KOPT-K1 (cell line): ENCODE results near the gene RECQL5.
A peak's percentile ranks its signal among the peaks of the same experiment; 100 is the strongest.

ENCODE experiments used
- H3K27ac ChIP-seq: fragments of 200-600 bp; sonication (generic); 2 replicates; pipeline ENCODE4 v1.5.1; 2016; ENCODE audit warnings: antibody characterized with exemption, mild to moderate bottlenecking, low read depth, low read length; ENCODE audit not compliant: poor library complexity, severe bottlenecking
- H3K36me3 ChIP-seq: fragments of 200-600 bp; sonication (generic); 2 replicates; pipeline ENCODE4 v1.5.1; 2017; ENCODE audit warnings: antibody characterized with exemption, mild to moderate bottlenecking, low read length, moderate library complexity; ENCODE audit not compliant: insufficient read depth
- H3K9me3 ChIP-seq: fragments of 200-600 bp; sonication (generic); 2 replicates; pipeline ENCODE4 v1.5.1; 2017; ENCODE audit warnings: antibody characterized with exemption, low read length, mild to moderate bottlenecking; ENCODE audit not compliant: insufficient read depth, poor library complexity, severe bottlenecking

RECQL5 gene

DNA sequence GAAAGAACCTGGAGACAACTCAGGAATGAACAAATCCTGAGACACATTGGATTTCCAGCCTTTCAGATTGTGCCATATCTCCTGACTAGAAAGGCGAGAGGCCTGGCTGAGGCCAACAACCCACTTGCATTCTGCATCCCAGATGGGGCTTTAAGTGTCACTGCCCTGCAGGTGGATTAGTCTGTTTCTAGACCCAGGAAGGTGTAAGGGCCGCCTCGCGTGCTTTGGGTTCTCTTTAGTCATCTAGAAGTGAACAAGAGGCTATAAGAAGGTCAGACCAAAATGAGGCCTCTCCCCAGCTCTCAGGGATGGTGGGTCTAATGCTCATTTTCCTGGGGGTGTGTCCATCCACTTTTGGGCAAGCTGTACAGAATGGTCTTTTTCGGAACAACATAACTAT lies 5.1 kb upstream of the RECQL5 start:
- Histone ChIP-seq H3K27ac (no peak overlapping the region), H3K9me3 (no peaks in the 10 kb centered on the region), H3K36me3 (peaks cover 78% of the 10 kb centered on the region)

DNA sequence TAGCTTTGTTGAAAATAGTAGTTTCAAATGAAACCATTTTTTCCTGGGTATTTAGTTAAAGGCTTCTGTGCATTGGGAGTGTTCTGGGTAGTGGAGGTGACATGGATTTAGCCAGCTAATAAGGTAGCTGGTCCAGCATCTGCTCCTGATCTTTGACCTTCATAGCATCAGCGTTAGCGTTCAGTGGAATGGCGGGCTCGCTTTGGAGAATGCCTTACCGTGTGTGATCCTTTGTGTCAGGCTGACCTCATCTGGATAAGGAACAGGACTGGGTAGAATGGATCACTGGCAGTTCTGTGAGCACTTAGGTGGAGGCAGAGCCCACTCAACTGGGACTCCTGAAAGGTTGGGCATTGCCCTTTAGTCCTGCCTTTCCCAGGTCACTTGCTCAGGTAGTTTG lies 3.9 kb upstream of the RECQL5 start:
- H3K27ac ChIP-seq, result no peak overlapping the region
- H3K36me3 ChIP-seq, result peaks cover 68% of the 10 kb centered on the region
- H3K9me3 ChIP-seq, result no peaks in the 10 kb centered on the region

DNA sequence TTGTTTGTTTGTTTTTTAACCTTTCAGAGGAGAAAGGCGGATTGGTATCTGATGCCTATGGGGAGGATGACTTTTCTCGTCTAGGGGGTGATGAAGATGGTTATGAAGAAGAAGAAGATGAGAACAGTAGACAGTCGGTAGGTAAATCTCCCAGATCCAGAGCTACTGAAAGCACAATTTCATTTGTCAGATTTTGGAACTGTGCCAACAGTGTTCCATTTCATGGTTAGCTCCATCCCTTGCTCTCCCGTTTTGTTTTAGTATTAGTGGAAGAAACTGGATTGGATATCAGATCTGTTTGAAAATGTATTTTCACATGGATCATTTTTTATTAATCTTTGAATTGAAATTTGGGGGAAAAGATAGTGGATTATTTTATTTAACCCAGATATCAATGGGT lies 1.5 kb upstream of the RECQL5 start:
- Histone ChIP-seq H3K9me3 (no peaks in the 10 kb centered on the region), H3K36me3 (peaks cover 58% of the 10 kb centered on the region), H3K27ac (no peak overlapping the region)

DNA sequence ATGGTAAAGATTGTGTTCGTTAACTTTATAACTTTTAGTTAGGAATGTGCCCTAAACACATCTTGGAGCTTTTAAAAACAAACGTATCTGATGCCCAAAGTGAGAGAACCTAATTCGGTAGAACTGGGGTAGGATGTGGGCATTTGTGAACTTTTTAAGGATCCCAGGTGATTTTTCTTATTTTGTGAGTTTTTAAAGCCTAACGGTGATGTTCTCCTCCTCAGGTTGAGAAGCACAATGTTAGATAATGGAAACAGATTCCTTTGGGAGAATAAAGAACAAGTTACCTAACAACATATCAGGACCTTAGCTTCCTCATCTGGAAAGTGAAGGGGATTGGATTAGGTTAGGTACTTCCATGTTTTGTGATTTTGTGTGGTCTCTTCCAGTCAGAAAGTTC lies 871 bp upstream of the RECQL5 start:
- Histone ChIP-seq H3K9me3 (no peaks in the 10 kb centered on the region), H3K27ac (peak overlapping the region; percentile 73), H3K36me3 (peaks cover 54% of the 10 kb centered on the region)

DNA sequence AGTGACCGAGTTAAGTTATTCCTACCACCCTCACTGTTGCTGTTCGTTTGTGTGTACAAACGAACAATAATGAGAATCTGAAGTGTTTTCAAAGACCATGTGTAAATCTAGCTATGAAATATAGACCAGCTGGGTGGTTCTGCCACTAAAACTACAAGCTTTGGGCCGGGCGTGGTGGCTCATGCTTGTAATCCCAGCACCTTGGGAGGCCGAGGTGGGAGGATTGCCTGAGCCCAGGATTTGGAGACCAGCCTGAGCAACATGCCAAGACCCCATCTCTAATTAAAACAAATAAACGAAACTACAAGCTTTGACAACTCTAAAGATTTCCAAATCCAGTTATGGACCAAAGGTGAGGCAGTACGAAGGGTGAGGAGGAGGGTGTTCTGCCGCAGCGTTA lies 973 bp downstream of the RECQL5 start:
- Histone ChIP-seq H3K36me3 (peaks cover 54% of the 10 kb centered on the region), H3K27ac (peak overlapping the region; percentile 73), H3K9me3 (no peaks in the 10 kb centered on the region)

DNA sequence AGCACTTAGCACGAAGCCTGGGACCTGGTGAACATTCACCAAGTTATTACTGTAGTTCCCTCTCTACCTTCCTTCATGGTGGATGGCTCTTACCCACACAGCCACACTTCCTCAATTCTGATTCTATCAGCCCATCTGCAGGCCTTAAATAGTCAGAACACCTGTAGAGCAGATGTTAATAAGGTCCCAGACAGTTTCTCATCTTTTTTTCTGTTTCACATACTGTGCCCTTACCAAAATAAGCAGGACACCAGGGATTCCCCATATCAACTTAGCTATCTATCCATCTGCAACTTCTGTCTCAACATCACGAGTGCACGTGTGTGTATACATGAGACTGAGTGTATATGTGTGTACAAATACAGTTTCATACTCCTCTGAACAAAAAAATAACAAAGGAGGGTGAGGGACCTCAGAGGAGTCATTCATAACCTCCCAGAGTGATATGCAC lies 2.8 kb downstream of the RECQL5 start:
- Histone ChIP-seq H3K36me3 (peaks cover 50% of the 10 kb centered on the region), H3K27ac (no peak overlapping the region), H3K9me3 (no peaks in the 10 kb centered on the region)

DNA sequence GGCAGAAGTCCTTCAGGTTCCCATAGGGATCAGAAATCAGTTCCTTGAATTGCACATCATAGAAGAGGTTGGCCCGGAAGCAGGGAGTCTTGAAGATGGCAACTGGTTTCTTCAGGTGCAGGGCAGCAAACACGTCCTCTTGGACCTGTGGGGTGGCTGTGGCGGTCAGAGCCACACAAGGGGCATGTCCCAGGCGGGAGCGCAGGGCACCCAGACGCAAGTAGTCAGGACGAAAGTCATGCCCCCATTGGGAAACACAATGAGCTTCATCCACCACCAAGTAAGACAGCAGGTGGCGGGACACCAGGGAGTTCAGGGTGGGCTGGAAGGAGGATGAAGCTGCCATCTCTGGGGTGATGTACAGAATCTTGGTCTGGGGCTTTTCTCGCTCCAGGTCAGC lies 4.4 kb downstream of the RECQL5 start:
- no peaks in the 10 kb centered on the region for H3K9me3 ChIP-seq
- H3K36me3 ChIP-seq, result peaks cover 41% of the 10 kb centered on the region
- H3K27ac ChIP-seq, result no peak overlapping the region

DNA sequence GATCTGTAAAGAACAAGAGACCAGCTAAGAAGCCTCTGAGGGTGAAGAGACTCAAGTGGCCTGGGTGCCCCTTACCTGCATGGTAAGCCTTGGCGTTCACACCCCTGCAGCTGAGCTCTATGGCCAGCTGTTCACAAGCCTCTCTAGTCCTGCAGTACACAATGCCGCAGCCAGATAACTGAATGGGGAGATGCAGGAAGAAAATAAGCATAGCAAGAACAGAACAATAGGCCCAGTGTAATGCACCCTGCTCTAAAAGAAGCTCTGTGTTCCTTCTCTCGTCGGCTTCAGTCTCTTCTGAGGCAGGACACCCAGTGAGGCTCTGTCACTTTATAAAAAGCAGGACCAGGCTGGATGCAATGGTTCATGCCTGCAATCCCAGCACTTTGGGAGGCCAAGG lies 5.4 kb downstream of the RECQL5 start:
- H3K27ac ChIP-seq, result no peak overlapping the region
- H3K36me3 ChIP-seq, result peaks cover 48% of the 10 kb centered on the region
- H3K9me3 ChIP-seq, result no peaks in the 10 kb centered on the region

DNA sequence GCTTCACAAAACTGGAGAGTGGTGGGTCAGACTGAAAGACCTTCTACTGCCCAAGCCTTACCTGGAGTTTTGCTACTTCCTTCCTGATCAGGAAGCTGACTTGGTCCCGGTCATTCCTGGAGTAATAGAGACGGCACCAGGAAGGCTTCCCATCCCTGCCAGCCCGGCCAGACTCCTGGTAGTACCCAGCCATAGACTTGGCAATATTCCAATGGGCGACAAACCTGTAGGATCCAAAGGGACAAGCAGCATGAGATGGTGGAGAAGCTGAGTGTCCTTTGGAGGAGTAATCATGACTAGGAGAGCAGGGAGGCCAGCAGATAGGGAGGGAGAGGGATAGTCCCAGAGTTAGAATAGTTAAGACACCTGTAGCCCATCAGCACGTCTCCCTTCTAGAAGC lies 8.7 kb downstream of the RECQL5 start:
- no peaks in the 10 kb centered on the region for H3K9me3 ChIP-seq
- peaks cover 58% of the 10 kb centered on the region for H3K36me3 ChIP-seq
- H3K27ac ChIP-seq, result no peak overlapping the region

DNA sequence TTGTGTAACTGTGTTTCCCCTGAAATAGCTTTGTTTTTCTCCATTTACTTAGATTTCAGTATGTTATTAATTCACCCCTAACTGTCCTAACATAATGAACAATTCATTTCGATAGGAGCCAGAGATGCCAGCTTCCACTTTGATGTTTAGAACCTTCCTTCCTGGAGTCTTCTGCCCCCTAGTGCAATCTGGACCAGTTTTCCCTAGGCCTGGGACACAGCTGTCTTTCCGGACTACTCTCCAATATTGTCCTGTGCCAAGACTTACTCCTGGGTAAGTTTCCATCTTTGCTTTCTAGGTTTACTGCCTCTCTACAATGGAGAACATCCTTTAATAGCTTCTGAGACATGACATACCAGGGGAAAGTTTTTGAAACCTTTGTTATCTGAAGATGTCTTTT lies 12.8 kb downstream of the RECQL5 start:
- Histone ChIP-seq H3K36me3 (peaks cover 47% of the 10 kb centered on the region), H3K9me3 (no peaks in the 10 kb centered on the region), H3K27ac (no peak overlapping the region)

DNA sequence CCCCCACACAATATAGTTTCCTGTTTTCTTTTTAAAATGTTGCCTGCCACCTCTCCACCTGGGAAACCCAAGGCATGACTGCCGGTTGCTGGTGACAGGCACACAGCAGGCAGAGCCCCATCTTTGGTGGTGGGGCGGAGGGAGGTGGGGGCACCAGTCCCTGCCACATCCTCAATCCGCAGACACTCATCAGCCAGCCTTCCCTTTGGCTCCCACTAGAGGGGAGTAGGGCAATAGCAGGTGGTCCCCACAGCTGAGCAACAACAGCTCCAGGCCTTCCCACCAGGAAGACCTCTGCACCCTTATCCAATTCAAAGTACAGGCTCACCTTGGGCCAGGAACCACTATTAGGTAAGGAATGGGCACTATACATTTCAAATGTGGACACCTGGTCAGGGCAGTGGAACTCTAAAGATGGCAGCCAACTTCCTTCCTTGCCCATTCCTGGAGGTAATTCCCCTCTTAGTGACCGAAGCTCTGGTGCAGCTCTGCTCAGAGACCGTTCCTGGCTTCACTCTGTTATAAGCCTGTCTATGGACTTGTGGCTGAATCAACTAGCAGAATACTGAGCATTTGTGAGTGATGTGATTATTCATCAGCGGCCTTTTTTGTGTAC lies 13.9 kb downstream of the RECQL5 start:
- H3K27ac ChIP-seq, result peak overlapping the region; percentile 22
- peaks cover 51% of the 10 kb centered on the region for H3K36me3 ChIP-seq
- H3K9me3 ChIP-seq, result no peaks in the 10 kb centered on the region

DNA sequence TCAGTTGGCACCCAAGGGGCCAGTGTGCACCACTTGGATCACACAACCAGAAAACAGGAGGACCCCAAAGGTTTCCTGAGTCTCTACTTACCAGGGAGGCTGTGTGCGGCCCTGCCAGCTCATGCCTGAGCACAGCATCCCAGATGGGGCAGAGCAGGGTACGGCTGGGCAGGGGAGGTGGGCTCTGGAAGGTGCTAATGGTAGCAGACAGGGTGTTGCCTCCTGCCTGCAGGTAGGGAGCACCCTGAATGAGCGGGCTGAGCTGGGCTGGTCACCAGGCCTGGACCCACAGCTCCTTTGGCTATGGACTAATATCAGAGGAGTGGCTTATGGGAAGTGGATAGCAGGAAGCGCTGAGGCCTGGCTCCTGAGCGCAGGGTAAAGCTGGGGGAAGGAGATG lies 14.6 kb downstream of the RECQL5 start:
- H3K9me3 ChIP-seq, result no peaks in the 10 kb centered on the region
- peaks cover 50% of the 10 kb centered on the region for H3K36me3 ChIP-seq

DNA sequence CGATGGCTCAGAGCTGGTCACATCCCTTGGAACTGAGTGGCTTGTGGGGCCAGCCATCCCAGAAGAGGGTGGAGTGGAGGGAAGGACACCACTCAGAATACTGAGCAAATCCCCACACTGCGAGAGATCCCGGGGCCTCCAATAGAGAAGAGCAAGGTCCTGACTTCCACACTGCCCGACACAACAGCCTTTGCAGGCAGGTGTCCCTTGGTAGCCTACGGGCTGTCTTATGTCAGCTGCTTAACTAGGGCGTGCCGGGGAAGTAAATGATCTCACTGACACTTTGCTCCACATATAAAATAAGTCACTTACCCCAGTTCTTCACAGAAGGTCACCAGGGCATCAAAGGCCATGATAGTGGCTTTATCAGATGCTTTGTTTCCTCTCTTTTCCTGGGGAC lies 16.1 kb downstream of the RECQL5 start:
- Histone ChIP-seq H3K36me3 (peaks cover 41% of the 10 kb centered on the region), H3K9me3 (no peaks in the 10 kb centered on the region), H3K27ac (no peak overlapping the region)

More for the DNA sequence above, 14.6 kb downstream of the RECQL5 start:
- peak overlapping the region; percentile 22 for H3K27ac ChIP-seq

DNA sequence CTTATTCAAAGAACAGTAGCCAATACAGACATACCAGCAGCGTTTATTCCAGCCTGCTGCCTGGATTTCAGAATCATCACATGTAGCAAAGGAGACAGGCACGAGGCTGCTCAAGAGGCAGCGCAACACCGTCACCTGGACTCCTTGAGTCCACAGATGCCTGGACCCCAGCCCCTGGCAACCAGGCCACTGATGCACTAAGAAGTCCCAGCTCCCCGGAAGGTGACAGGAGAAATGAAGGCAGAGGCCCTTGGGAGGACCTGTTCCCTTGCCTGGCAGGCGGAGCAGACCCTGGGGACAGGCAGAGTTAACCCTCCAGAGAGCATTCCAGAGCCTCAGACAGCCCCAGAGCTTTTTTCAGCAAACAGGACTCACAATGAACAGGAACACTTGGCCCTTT lies 17.3 kb downstream of the RECQL5 start:
- H3K9me3 ChIP-seq, result no peaks in the 10 kb centered on the region
- no peak overlapping the region for H3K27ac ChIP-seq
- peaks cover 36% of the 10 kb centered on the region for H3K36me3 ChIP-seq

DNA sequence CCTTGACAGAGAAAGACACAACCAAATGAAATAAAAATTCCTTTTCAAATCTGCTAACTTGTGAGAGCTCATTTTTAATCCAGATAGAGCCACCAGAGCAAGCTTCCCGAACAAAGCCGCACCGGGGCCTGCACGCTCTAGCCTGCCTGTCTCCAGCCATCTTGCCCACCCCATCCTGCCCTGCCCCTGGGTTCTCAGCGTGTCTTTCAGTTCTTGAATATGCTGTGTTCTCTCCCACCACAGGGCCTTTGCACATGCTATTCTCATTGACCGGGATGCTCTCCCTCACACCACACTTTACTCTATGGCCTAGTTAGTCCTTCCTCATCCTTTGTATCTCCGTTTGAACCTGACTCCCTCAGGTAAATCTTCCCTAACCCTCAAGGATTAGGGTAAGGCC lies 19.0 kb downstream of the RECQL5 start:
- H3K9me3 ChIP-seq, result no peaks in the 10 kb centered on the region

DNA sequence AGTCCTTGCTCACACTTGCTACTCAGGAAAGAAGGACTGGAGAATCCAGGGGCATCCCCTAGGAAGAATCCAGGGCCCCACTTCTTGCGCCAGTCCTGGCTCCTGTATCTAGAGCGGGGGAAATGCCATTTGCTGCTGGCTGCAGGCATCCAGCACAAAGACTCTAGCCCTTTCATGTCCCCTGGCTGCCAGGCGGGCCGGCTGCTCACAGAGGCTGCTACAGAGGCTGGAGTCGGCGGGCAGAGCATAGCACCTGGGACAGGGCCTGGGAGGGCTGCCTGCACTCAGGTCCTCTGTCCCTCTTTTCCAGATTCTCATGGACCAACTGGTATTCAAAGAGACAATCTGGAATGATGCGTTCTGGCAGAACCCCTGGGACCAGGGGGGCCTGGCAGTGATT lies 19.9 kb downstream of the RECQL5 start:
- Histone ChIP-seq H3K27ac (no peak overlapping the region), H3K36me3 (peaks cover 30% of the 10 kb centered on the region), H3K9me3 (no peaks in the 10 kb centered on the region)

More for the DNA sequence above, 19.0 kb downstream of the RECQL5 start:
- H3K27ac ChIP-seq, result no peak overlapping the region
- peaks cover 30% of the 10 kb centered on the region for H3K36me3 ChIP-seq
